ENCODE data around the gene AGR3.

AGR3 gene

DNA sequence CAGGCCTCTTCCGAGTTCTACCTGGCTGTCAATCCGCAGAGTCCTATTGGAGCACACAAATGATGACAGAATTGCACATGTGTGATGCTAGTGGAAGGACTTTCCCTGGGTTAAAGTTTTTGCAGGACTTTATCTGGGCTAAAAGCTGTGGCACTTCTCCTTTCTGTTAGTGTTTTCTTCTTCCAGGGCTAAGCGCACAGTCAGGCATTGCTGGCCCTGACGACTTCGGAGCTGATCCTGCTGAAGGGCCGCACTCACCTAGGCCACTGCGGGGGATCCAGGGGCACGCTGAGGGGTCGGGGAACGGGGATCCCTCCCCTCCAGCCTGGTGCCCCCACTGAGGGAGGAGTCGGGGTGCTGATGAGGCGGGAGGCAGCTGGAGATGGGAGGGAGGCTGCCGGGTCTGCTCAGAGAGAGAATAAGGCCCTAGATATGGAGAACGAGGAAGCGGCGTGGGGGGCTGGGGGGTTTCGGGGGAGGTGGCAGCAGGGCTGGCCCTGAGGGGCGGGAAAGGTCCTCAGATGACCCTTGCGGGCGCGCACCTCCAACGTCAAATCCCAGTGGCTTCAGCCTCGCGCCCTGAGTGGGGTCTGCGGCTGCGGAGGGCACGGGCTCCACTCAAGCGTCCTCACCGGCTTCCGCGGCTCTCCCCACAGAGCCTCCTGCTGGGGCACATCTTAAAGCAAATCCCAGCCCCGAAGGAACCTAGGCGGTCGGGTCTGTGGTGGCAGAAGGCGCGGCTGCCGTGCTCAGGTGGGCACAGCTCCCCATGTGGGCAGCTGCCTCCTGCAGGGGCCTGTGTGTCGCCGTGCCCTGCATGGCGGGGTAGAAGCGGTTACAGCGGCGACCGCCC, 30.9 kb downstream of the AGR3 start:
- no peaks in the 10 kb centered on the region for H3K36me3 ChIP-seq (ENCODE audit: control insufficient read depth, insufficient read depth, low read length)
- no peaks in the 10 kb centered on the region for H3K27me3 ChIP-seq (replicated peaks; ENCODE audit: control insufficient read depth, insufficient read depth, low read length)
- no peak overlapping the region for H3K4me3 ChIP-seq (replicated peaks; ENCODE audit: low read depth, low read length)
- TF ChIP-seq, protein P1, sequence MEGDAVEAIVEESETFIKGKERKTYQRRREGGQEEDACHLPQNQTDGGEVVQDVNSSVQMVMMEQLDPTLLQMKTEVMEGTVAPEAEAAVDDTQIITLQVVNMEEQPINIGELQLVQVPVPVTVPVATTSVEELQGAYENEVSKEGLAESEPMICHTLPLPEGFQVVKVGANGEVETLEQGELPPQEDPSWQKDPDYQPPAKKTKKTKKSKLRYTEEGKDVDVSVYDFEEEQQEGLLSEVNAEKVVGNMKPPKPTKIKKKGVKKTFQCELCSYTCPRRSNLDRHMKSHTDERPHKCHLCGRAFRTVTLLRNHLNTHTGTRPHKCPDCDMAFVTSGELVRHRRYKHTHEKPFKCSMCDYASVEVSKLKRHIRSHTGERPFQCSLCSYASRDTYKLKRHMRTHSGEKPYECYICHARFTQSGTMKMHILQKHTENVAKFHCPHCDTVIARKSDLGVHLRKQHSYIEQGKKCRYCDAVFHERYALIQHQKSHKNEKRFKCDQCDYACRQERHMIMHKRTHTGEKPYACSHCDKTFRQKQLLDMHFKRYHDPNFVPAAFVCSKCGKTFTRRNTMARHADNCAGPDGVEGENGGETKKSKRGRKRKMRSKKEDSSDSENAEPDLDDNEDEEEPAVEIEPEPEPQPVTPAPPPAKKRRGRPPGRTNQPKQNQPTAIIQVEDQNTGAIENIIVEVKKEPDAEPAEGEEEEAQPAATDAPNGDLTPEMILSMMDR (IDR thresholded peaks at IDR 0.05; ENCODE audit: insufficient read depth, low read length, poor library complexity, severe bottlenecking), result no peak
- DNase-seq (ENCODE audit: extremely low read depth, insufficient read length), result peak; percentile 5

DNA sequence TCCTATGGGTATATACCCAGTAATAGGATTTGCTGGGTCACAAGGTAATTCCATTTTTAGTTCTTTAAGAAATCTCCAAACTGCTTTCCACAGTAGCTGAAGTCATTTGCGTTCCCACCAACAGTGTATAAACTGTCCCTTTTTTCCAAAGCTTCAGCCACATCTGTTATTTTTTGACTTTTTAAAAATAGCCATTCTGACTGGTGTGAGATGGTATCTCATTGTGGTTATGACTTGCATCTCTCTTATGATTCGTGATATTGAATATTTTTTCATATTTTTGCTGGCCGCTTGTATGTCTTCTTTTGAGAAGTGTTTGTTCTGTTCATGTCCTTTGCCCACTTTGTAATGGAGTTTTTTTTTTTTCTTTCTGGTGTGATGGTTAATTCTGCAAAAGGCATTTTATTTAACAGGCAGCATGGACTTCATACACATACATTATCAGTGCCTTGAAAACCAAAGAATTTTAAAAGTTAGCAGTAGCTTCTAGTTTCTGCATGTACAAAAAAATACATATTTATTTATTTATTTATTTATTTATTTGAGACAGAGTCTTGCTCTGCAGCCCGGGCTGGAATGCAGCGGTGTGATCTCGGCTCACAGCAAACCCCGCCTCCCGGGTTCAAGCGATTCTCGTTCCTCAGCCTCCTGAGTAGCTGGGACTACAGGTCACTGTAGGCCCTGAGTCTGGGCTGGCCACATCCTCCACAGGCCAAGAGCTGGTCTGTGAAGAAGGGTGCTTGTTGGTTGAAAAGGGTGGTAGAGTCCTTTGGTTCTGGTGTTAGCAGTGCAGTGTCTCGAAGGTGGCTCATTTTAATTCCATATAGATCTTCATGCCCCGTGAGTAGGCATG, 32.3 kb downstream of the AGR3 start:
- no peak for DNase-seq (ENCODE audit: extremely low read depth, insufficient read length)
- TF ChIP-seq, protein P1 (IDR thresholded peaks at IDR 0.05; ENCODE audit: insufficient read depth, low read length, poor library complexity, severe bottlenecking), result no peak
- no peak overlapping the region for H3K4me3 ChIP-seq (replicated peaks; ENCODE audit: low read depth, low read length)

DNA sequence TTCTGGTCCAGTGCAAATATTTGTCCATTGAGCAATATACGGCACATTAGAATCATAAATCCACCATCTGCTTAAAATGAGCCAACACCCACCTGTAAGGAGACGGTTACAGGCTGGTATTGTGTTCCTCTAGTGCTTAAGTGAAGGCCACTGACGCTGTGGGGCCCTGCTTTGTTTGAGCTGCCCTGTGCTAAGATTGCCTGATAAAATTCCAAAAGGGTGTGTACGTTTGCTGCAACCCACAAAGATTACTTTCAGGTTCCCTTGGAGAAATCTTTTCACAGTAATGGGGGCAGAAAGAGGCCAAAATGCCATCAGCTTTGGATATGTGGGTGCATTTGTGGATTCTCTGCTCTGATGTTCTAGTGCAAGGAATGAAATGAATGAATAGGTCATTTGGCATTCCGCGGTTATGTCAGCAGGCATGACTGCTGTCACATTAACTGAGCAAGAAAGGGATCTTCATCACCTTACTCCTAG, 34.4 kb downstream of the AGR3 start:
- Histone ChIP-seq H3K4me3 (replicated peaks; ENCODE audit: low read depth, low read length) (no peak overlapping the region), H3K36me3 (ENCODE audit: control insufficient read depth, insufficient read depth, low read length) (no peaks in the 10 kb centered on the region), H3K27me3 (replicated peaks; ENCODE audit: control insufficient read depth, insufficient read depth, low read length) (no peaks in the 10 kb centered on the region; the same call in 1 of the 2 replicates)
- TF ChIP-seq, protein P1 (IDR thresholded peaks at IDR 0.05; ENCODE audit: insufficient read depth, low read length, poor library complexity, severe bottlenecking), result no peak
- no peak for DNase-seq (ENCODE audit: extremely low read depth, insufficient read length)

More for the DNA sequence above, 32.3 kb downstream of the AGR3 start:
- Histone ChIP-seq H3K36me3 (ENCODE audit: control insufficient read depth, insufficient read depth, low read length) (no peaks in the 10 kb centered on the region), H3K27me3 (replicated peaks; ENCODE audit: control insufficient read depth, insufficient read depth, low read length) (no peaks in the 10 kb centered on the region)

DNA sequence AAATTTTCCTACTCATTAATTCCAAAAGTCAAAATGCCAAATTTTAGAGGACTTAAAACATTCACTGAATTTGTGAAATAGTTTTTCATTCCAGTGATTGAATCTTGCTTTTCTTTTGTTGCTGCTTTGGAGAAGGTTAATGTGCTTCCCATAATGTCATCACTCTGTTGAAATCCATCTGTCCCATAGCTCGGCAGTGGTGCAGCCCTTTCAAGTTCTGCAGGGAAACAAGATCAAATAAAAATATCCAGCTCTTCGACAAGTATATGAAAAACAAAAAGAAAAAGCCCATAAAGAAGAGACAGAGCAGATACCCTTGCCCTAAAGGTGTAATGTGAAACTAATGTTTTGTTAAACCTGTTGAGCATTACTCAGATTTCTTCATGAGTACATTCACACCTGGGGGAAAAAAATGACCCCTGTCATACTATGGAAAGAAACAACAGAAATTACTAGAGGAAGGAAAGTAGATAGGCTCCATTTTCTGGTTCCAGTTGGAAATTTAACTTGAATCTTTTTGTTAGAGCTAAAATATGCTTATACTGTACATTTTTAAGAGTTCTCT, 35.1 kb downstream of the AGR3 start:
- Histone ChIP-seq H3K36me3 (ENCODE audit: control insufficient read depth, insufficient read depth, low read length) (no peaks in the 10 kb centered on the region), H3K4me3 (replicated peaks; ENCODE audit: low read depth, low read length) (no peak overlapping the region), H3K27me3 (replicated peaks; ENCODE audit: control insufficient read depth, insufficient read depth, low read length) (peaks cover under 1% of the 10 kb centered on the region; the same call in 1 of the 2 replicates)
- TF ChIP-seq, protein P1 (IDR thresholded peaks at IDR 0.05; ENCODE audit: insufficient read depth, low read length, poor library complexity, severe bottlenecking), result no peak
- DNase-seq (ENCODE audit: extremely low read depth, insufficient read length), result no peak

DNA sequence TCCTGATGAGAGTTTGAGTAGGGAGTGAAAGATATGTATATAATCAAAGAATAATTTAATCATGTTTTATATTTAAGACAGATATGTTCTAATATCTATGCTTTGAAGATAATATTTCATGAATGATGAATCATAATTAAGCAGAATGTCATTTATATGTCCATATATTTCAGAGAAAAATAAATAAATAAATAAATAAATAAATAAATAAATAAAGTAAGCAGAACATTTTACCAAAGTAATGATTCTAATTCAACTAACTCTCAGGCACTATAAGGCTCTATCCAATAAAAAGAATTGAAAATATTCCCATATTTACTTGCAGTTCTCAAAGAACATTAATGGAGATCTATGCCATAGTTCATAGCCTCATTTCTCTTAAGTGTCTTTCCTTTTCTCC, 36.0 kb downstream of the AGR3 start:
- no peak for DNase-seq (ENCODE audit: extremely low read depth, insufficient read length)
- Histone ChIP-seq H3K27me3 (replicated peaks; ENCODE audit: control insufficient read depth, insufficient read depth, low read length) (peaks cover 2% of the 10 kb centered on the region; the same call in 1 of the 2 replicates), H3K4me3 (replicated peaks; ENCODE audit: low read depth, low read length) (no peak overlapping the region), H3K36me3 (ENCODE audit: control insufficient read depth, insufficient read depth, low read length) (no peaks in the 10 kb centered on the region)
- TF ChIP-seq, protein P1 (IDR thresholded peaks at IDR 0.05; ENCODE audit: insufficient read depth, low read length, poor library complexity, severe bottlenecking), result no peak

Measured in GM06990 (cell line).